Measurements from ENCODE around the gene RPLP2. TPM values are rescaled to one million over a fixed set of nuclear protein-coding genes. Genes with fewer than 3 reads are reported as not detected.

RPLP2 gene
- total and polyA plus RNA-seq, 2 donors (not counting 1 experiment from before 2014, with no cell fraction given): 525 to 3,947 TPM

- CTCF ChIA-PET: interaction anchor here (3.1 kb wide), 1 partner anchor 200 kb away, joined by 26 read pairs; no protein-coding TSS in a partner anchor
- 44% methylated on average over 90 of the region's 97 CpGs for WGBS (ENCODE audit: insufficient coverage)
- peak overlapping the region; percentile 96 for H3K4me2 ChIP-seq (replicated peaks; ENCODE audit: low read depth, low read length, poor library complexity, severe bottlenecking)
- peaks cover 3% of the 10 kb centered on the region for H3K27me3 Mint-ChIP-seq
- peak overlapping the region; percentile 70 for H3K4me3 Mint-ChIP-seq
- POLR2A ChIA-PET: no interaction called here
- no peaks in the 10 kb centered on the region for H3K79me2 ChIP-seq (ENCODE audit: control insufficient read depth, insufficient read depth, low read length)
- H3K9me3 Mint-ChIP-seq (ENCODE audit: insufficient read depth): no peaks in the 10 kb centered on the region
- H3K9me3 ChIP-seq (ENCODE audit: control extremely low read depth in 1 of 3, control insufficient read depth in 2 of 3, insufficient read depth in 1 of 3, low read length in 2 of 3): no peaks in the 10 kb centered on the region
- H3K27ac Mint-ChIP-seq: no peak overlapping the region
- TF ChIP-seq EZH2 (IDR thresholded peaks at IDR 0.05; ENCODE audit: borderline replicate concordance, insufficient read depth, low read depth, low read length, poor library complexity, severe bottlenecking): no peak
- TF ChIP-seq, protein P1, sequence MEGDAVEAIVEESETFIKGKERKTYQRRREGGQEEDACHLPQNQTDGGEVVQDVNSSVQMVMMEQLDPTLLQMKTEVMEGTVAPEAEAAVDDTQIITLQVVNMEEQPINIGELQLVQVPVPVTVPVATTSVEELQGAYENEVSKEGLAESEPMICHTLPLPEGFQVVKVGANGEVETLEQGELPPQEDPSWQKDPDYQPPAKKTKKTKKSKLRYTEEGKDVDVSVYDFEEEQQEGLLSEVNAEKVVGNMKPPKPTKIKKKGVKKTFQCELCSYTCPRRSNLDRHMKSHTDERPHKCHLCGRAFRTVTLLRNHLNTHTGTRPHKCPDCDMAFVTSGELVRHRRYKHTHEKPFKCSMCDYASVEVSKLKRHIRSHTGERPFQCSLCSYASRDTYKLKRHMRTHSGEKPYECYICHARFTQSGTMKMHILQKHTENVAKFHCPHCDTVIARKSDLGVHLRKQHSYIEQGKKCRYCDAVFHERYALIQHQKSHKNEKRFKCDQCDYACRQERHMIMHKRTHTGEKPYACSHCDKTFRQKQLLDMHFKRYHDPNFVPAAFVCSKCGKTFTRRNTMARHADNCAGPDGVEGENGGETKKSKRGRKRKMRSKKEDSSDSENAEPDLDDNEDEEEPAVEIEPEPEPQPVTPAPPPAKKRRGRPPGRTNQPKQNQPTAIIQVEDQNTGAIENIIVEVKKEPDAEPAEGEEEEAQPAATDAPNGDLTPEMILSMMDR (IDR thresholded peaks at IDR 0.05): no peak
- peak; percentile 40 for DNase-seq
- H4K20me1 ChIP-seq (ENCODE audit: control insufficient read depth, insufficient read depth, low read length, poor library complexity, severe bottlenecking): peaks cover 8% of the 10 kb centered on the region
- peak overlapping the region in 3 of 5 experiments; percentile 20 to 36 (median 35) for H3K4me3 ChIP-seq (ENCODE audit: control extremely low read depth in 1 of 5, extremely low read depth in 1 of 5, insufficient read depth in 1 of 5, low read depth in 2 of 5, low read length in 4 of 5)
- peaks cover 0 to 29% (median 6%) of the 10 kb centered on the region in 4 experiments for H3K27me3 ChIP-seq (replicated peaks in 1 of 4; ENCODE audit: control extremely low read depth in 1 of 4, control insufficient read depth in 3 of 4, insufficient read depth in 4 of 4, low read length in 3 of 4)
- H3K27ac ChIP-seq (ENCODE audit: low read length in 2 of 2): no peak overlapping the region
- H3K4me1 Mint-ChIP-seq: peaks cover 6% of the 10 kb centered on the region
- peak overlapping the region; percentile 54 for H2AFZ ChIP-seq (ENCODE audit: insufficient read depth, low read depth, low read length, poor library complexity, severe bottlenecking)
- H3K36me3 ChIP-seq (replicated peaks in 1 of 2; ENCODE audit: control extremely low read depth in 1 of 2, control insufficient read depth in 1 of 2, extremely low read depth in 1 of 2, insufficient read depth in 2 of 2, low read length in 1 of 2): no peaks in the 10 kb centered on the region
- no peak overlapping the region for H3K9ac ChIP-seq (ENCODE audit: low read length)
- peaks cover 11 to 15% of the 10 kb centered on the region in 2 donors for H3K4me1 ChIP-seq (ENCODE audit: control insufficient read depth in 2 of 2, insufficient read depth in 2 of 2, low read length in 2 of 2)
- ATAC-seq (ENCODE audit: low read depth): peak; percentile 7
- intact Hi-C loops (cut with micrococcal nuclease): no loop called here
Measured at GRCh38 chr11:849951-850774, 40.4 kb downstream of the RPLP2 start.
